AG04450 (cell line): ENCODE results near the gene ATG10. TPM values are rescaled to one million over a fixed set of nuclear protein-coding genes. Genes with fewer than 3 reads are reported as not detected.

Source experiments
- CTCF ChIA-PET: fragments of 300-600, 350-600 bp; formaldehyde crosslinking; extraction: SDS; loops from one replicate; lab custom pipeline; 2022; ENCODE audit warnings: antibody characterized with exemption, inconsistent platforms; lab: Charles Lee
- POLR2A ChIA-PET: fragments of 350-600 bp; formaldehyde crosslinking; extraction: SDS; loops from one replicate; lab custom pipeline; 2021; ENCODE audit warnings: antibody characterized with exemption, inconsistent platforms; lab: Yijun Ruan, JAX
- DNase-seq: peaks from one replicate; pipeline ENCODE4 v3.0.0-alpha.2; 2011; ENCODE audit warnings: low read depth, low spot score
- H3K27ac ChIP-seq: one replicate; pipeline ENCODE4 v1.5.1; 2012; ENCODE audit warnings: low read depth, low read length, control low read depth
- H3K27me3 ChIP-seq: one replicate; pipeline ENCODE4 v1.6.0; 2012; ENCODE audit warnings: low read length; ENCODE audit not compliant: control insufficient read depth, insufficient read depth
- H3K4me3 ChIP-seq: 2 replicates; pipeline ENCODE4 v1.5.1; 2011; ENCODE audit warnings: mild to moderate bottlenecking, low read depth, low read length, control low read depth
- H3K9me3 ChIP-seq: 2 replicates; pipeline ENCODE4 v1.5.1; 2012; ENCODE audit warnings: low read length; ENCODE audit not compliant: control insufficient read depth, insufficient read depth
- polyA plus RNA-seq: library from polyadenylated mRNA; depleted of rRNA; stranded (reverse); fragments of >200 nt; gene quantifications from 2 replicates; pipeline ENCODE4 v1.2.3, GENCODE V29; 2011
- TF ChIP-seq, protein P1 (sequence below): IDR thresholded peaks from 2 replicates; pipeline ENCODE4 v1.5.1; 2011; ENCODE audit warnings: low read depth, low read length, control low read depth, inconsistent platforms

Gene ATG10
- polyA plus RNA-seq, 1 experiment: 4.1 TPM

GRCh38 chr5:81969226-81969625, 2.6 kb upstream of the ATG10 start:
- CTCF ChIA-PET: no interaction called here
- Histone ChIP-seq H3K9me3 (no peaks in the 10 kb centered on the region), H3K4me3 (no peak overlapping the region), H3K27me3 (no peaks in the 10 kb centered on the region), H3K27ac (no peak overlapping the region)
- no peak for DNase-seq
- TF ChIP-seq, protein P1, sequence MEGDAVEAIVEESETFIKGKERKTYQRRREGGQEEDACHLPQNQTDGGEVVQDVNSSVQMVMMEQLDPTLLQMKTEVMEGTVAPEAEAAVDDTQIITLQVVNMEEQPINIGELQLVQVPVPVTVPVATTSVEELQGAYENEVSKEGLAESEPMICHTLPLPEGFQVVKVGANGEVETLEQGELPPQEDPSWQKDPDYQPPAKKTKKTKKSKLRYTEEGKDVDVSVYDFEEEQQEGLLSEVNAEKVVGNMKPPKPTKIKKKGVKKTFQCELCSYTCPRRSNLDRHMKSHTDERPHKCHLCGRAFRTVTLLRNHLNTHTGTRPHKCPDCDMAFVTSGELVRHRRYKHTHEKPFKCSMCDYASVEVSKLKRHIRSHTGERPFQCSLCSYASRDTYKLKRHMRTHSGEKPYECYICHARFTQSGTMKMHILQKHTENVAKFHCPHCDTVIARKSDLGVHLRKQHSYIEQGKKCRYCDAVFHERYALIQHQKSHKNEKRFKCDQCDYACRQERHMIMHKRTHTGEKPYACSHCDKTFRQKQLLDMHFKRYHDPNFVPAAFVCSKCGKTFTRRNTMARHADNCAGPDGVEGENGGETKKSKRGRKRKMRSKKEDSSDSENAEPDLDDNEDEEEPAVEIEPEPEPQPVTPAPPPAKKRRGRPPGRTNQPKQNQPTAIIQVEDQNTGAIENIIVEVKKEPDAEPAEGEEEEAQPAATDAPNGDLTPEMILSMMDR: no peak
- POLR2A ChIA-PET: no interaction called here

GRCh38 chr5:81969912-81970311, 1.9 kb upstream of the ATG10 start:
- H3K4me3 ChIP-seq: no peak overlapping the region
- ChIA-PET CTCF (no interaction called here), POLR2A (no interaction called here)

GRCh38 chr5:81971111-81971711, 612 bp upstream of the ATG10 start:
- TF ChIP-seq, protein P1: no peak
- POLR2A ChIA-PET: interaction anchor here (0.7 to 0.9 kb wide), 3 partner anchors 8 to 119 kb away, joined by 3 to 4 read pairs (median 3); no protein-coding TSS in a partner anchor
- peak overlapping the region; percentile 79 for H3K4me3 ChIP-seq
- CTCF ChIA-PET: interaction anchor here (0.6 to 0.8 kb wide), 2 partner anchors 288 to 309 kb away, joined by 3 to 4 read pairs; no protein-coding TSS in a partner anchor
- no peaks in the 10 kb centered on the region for H3K27me3 ChIP-seq
- H3K27ac ChIP-seq: peak overlapping the region; percentile 69
- no peak for DNase-seq
- H3K9me3 ChIP-seq: no peaks in the 10 kb centered on the region

More at GRCh38 chr5:81969912-81970311, 1.9 kb upstream of the ATG10 start:
- TF ChIP-seq, protein P1: no peak
- no peaks in the 10 kb centered on the region for H3K27me3 ChIP-seq
- H3K27ac ChIP-seq: no peak overlapping the region
- H3K9me3 ChIP-seq: no peaks in the 10 kb centered on the region
- DNase-seq: no peak

DNA sequence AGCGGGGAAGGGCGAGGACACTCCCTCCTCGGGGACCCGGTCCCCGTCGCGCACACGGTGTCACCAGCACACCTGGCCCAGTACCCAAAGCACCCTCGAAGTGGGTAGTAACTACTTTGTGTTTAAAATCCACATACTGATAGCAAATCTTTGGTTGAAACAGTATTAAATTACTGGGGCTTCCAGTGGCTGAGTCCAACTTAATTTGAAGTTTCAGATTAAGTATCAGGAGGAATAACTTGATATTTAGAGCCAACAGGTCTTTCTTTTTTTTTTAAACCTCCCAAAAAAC, 615 bp downstream of the ATG10 start:
- Histone ChIP-seq H3K27me3 (no peaks in the 10 kb centered on the region), H3K9me3 (no peaks in the 10 kb centered on the region), H3K27ac (peak overlapping the region; percentile 92), H3K4me3 (peak overlapping the region; percentile 79)
- CTCF ChIA-PET: no interaction called here
- POLR2A ChIA-PET: no interaction called here
- DNase-seq: no peak
- TF ChIP-seq, protein P1: no peak

DNA sequence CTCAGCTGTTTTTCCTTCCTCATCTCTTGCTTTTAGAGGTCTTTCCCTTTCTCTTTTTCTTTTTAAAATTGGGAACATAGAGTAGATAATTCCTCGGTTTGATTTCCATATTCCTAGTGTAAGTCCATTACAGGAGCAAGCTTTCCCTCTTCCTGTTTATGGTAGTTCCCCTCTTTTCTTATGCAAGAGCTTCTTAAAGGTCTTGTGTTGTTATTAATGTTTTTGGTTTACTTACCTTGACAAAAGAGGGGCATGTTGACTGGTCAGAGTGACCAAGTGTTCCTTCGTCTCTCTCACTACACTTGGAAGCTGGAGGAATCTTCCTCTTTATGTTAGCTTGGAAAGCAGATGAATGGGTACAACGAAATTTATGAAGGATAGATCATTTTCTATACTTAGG, 8.3 kb downstream of the ATG10 start:
- POLR2A ChIA-PET: interaction anchor here (1.1 kb wide), 1 partner anchor 9 kb away, joined by 3 read pairs; no protein-coding TSS in a partner anchor
- CTCF ChIA-PET: no interaction called here

More for the DNA sequence above, 8.3 kb downstream of the ATG10 start:
- DNase-seq: no peak
- Histone ChIP-seq H3K4me3 (no peak overlapping the region), H3K27me3 (no peaks in the 10 kb centered on the region), H3K27ac (no peak overlapping the region), H3K9me3 (no peaks in the 10 kb centered on the region; the same call in 1 of the 2 replicates)
- TF ChIP-seq, protein P1: no peak
